Thoracic aorta (tissue), 2 donors: ENCODE results near the gene GPS1. TPM values are rescaled to one million over a fixed set of nuclear protein-coding genes. Genes with fewer than 3 reads are reported as not detected.

Experiments used
- ATAC-seq: fragments of 150-250 bp; one replicate; pipeline ENCODE4 v1.8.0; 2017; ENCODE audit warnings: low read depth; ENCODE audit not compliant: insufficient number of reproducible peaks, low FRiP score
- DNase-seq: peaks from one replicate; pipeline ENCODE4 v3.0.0-alpha.2; 2020; ENCODE audit warnings: low spot score
- H3K27ac ChIP-seq, 2 donors: fragments of 200-600 bp; sonication (generic); 1 replicate in 1 of 2; 2 replicates in 1 of 2; pipeline ENCODE4 v1.5.1; 2016; ENCODE audit warnings: mild to moderate bottlenecking in 2 of 2, moderate library complexity in 2 of 2
- H3K27me3 ChIP-seq: fragments of 200-600 bp; sonication (generic); replicated peaks from 2 replicates; pipeline ENCODE4 v1.6.0; 2016; ENCODE audit warnings: mild to moderate bottlenecking; ENCODE audit not compliant: insufficient read depth
- H3K36me3 ChIP-seq: fragments of 200-600 bp; sonication (generic); one replicate; pipeline ENCODE4 v1.5.1; 2016
- H3K4me1 ChIP-seq, 2 donors: fragments of 200-600 bp; sonication (generic); 1 replicate in 1 of 2; 2 replicates in 1 of 2; pipeline versions ENCODE4 v1.5.1 to v1.6.0; 2016; ENCODE audit warnings: low read depth in 2 of 2, mild to moderate bottlenecking in 1 of 2; ENCODE audit not compliant: control insufficient read depth in 1 of 2
- H3K4me3 ChIP-seq: fragments of 200-600 bp; sonication (generic); 2 replicates; pipeline ENCODE4 v1.5.1; 2016; ENCODE audit warnings: mild to moderate bottlenecking
- H3K9me3 ChIP-seq: fragments of 200-600 bp; sonication (generic); 2 replicates; pipeline ENCODE4 v1.5.1; 2016
- total RNA-seq, 2 donors: library from RNA; depleted of rRNA; stranded (reverse); fragments of >200 nt; gene quantifications; one replicate each; pipeline versions ENCODE4 v1.1.0 to v1.2.3, GENCODE V29; 2016
- TF ChIP-seq, protein P1 (sequence below): fragments of 200-600 bp; sonication (generic); IDR thresholded peaks from one replicate; pipeline ENCODE4 v1.5.1; 2019; ENCODE audit warnings: antibody characterized with exemption

GPS1 gene
- total RNA-seq, 2 donors from 2014 or later: 43.2 to 91.9 TPM

DNA sequence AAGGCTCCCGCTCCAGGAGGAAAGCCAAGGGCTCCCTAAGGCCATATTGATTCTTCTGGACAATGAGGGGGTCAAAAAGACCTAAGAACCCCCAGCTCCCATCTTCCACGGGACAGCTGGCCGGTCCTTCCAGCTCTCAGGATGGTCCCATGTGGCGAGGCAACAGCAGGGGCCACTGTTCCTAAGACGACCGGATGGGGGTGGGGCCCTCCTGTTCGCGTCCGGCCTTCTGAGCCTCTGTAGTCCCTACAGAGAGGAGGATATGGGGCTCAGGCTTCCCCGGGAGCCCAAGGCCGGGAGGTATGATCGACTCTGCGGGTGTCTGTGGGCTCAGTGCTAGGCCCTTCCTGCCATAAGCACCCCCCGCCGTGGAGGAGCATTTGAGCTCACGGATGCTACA, 8.2 kb upstream of the GPS1 start:
- H3K4me1 ChIP-seq: no peaks in the 10 kb centered on the region
- H3K36me3 ChIP-seq: peaks cover 2% of the 10 kb centered on the region
- no peaks in the 10 kb centered on the region for H3K27me3 ChIP-seq
- DNase-seq (no peak), ATAC-seq (no peak)
- TF ChIP-seq, protein P1, sequence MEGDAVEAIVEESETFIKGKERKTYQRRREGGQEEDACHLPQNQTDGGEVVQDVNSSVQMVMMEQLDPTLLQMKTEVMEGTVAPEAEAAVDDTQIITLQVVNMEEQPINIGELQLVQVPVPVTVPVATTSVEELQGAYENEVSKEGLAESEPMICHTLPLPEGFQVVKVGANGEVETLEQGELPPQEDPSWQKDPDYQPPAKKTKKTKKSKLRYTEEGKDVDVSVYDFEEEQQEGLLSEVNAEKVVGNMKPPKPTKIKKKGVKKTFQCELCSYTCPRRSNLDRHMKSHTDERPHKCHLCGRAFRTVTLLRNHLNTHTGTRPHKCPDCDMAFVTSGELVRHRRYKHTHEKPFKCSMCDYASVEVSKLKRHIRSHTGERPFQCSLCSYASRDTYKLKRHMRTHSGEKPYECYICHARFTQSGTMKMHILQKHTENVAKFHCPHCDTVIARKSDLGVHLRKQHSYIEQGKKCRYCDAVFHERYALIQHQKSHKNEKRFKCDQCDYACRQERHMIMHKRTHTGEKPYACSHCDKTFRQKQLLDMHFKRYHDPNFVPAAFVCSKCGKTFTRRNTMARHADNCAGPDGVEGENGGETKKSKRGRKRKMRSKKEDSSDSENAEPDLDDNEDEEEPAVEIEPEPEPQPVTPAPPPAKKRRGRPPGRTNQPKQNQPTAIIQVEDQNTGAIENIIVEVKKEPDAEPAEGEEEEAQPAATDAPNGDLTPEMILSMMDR: no peak
- H3K27ac ChIP-seq: no peak overlapping the region
- no peaks in the 10 kb centered on the region for H3K9me3 ChIP-seq
- H3K4me3 ChIP-seq: no peak overlapping the region

DNA sequence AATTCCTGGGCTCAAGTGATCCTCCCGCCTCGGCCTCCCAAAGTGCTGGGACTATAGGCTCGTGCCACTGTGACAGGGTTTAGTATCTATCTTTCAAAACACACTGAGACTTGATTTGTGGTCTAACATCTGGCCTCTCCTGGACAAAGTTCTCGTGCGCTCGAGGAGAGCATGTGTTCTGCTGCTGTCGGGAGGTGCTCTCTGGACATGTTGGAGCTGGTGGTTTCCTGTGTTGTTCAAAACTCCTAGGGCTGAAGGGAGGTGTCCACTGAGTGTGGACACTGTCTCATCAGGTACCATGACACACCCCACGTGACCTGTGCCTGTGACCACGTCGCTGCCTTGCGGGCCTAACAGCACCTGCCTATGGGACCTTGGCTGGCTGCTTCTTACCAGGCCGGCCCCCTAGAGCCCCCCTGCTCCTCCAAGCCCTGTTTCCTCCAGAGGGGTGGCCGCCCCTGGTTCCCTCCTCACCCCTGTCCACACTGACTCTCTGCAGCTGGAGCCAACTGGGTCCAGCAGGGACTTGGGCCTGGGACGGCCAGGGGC, 5.7 kb upstream of the GPS1 start:
- TF ChIP-seq, protein P1: no peak
- Histone ChIP-seq H3K4me1 (peaks cover 0 to 18% of the 10 kb centered on the region in 2 donors), H3K36me3 (peaks cover 10% of the 10 kb centered on the region), H3K9me3 (no peaks in the 10 kb centered on the region), H3K27ac (no peak overlapping the region), H3K27me3 (no peaks in the 10 kb centered on the region), H3K4me3 (no peak overlapping the region)
- no peak for ATAC-seq
- DNase-seq: no peak

DNA sequence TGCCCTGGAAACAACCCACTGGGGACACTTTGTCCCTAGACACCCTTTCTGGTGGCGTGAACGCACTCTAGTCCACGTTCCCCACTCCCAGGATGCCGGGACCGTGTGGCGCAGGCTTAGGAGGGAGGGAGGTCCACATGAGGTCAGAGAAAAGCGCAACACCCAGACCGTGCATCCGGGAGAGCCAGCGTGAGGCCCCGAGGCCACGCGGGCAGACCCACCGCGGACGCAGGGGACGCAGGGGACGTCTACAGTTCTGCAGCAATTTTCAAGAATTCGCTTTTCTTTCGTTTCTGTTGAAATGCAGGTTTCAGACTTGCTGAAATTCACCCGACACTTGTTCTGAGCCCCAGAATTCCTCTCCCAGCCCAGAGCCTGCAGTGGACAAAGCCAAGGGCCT, 4.8 kb upstream of the GPS1 start:
- DNase-seq: no peak
- Histone ChIP-seq H3K36me3 (peaks cover 10% of the 10 kb centered on the region), H3K27me3 (no peaks in the 10 kb centered on the region), H3K4me1 (peaks cover 0 to 19% of the 10 kb centered on the region in 2 donors), H3K4me3 (no peak overlapping the region), H3K27ac (no peak overlapping the region), H3K9me3 (no peaks in the 10 kb centered on the region)
- ATAC-seq: no peak
- TF ChIP-seq, protein P1: no peak

DNA sequence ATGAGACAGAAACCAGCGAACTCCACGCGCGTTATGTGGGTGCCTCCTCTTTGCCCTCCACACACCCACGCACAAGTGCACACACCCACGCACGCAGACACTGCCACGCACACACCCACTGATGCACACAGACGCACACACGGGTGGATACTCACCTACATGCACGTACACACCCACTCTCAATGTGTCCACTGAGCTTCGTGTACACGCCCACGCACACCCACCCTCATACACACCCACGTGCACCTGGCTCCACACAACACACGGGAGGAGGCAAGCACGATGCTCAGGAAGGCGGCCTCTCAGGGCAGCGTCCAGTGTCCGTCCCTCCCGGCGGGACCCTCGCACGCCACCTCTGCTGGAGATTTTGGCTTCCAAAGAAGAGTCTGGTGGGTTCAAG, 4.3 kb upstream of the GPS1 start:
- no peak for DNase-seq
- H3K27me3 ChIP-seq: no peaks in the 10 kb centered on the region
- ATAC-seq: no peak
- H3K4me1 ChIP-seq: peaks cover 2 to 21% of the 10 kb centered on the region in 2 donors
- TF ChIP-seq, protein P1: no peak
- H3K27ac ChIP-seq: no peak overlapping the region
- no peak overlapping the region for H3K4me3 ChIP-seq
- peaks cover 10% of the 10 kb centered on the region for H3K36me3 ChIP-seq
- H3K9me3 ChIP-seq: no peaks in the 10 kb centered on the region

DNA sequence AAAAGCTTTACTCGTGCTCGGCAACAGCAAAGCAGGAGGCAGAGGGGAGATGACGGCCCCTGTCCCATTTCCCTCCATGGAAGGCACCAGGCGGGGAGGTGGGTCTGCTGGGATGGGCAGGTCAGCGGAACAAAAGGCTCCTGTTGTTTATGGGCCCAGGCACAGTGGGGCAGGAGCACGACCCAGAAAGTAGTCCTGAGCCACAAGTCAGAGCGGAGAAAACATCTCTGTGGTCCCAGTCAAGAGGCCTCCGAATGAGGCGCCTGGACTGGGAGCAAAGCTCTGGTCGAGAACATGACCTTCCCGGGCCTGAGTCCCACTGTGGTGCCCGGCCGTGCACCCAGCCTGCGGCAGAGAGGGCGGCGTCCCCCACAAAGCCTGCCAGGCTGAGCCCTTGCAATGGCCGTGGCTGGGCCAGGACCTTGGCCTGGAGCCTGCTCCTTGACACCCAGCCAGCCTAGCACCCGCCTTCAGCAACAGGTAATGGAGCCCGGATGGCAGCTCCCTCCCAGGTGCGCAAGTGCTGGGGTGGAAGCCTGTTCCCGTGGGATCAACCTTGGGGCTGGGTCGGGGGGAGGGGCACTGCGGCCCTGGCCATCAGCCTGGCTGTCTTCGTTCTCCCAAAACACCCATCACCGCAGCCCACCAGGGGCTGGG, 3.7 kb upstream of the GPS1 start:
- Histone ChIP-seq H3K4me1 (peaks cover 8 to 28% of the 10 kb centered on the region in 2 donors), H3K4me3 (no peak overlapping the region), H3K27ac (no peak overlapping the region), H3K9me3 (no peaks in the 10 kb centered on the region), H3K36me3 (peaks cover 10% of the 10 kb centered on the region), H3K27me3 (no peaks in the 10 kb centered on the region)
- TF ChIP-seq, protein P1: no peak
- DNase-seq (no peak), ATAC-seq (no peak)
